ENCODE measurements around the gene TFF1. TPM values are rescaled to one million over a fixed set of nuclear protein-coding genes. Genes with fewer than 3 reads are reported as not detected.

The TFF1 gene
- total and polyA plus RNA-seq, 2 of the 4 experiments (the other 2 are of a cell fraction): not detected

DNA sequence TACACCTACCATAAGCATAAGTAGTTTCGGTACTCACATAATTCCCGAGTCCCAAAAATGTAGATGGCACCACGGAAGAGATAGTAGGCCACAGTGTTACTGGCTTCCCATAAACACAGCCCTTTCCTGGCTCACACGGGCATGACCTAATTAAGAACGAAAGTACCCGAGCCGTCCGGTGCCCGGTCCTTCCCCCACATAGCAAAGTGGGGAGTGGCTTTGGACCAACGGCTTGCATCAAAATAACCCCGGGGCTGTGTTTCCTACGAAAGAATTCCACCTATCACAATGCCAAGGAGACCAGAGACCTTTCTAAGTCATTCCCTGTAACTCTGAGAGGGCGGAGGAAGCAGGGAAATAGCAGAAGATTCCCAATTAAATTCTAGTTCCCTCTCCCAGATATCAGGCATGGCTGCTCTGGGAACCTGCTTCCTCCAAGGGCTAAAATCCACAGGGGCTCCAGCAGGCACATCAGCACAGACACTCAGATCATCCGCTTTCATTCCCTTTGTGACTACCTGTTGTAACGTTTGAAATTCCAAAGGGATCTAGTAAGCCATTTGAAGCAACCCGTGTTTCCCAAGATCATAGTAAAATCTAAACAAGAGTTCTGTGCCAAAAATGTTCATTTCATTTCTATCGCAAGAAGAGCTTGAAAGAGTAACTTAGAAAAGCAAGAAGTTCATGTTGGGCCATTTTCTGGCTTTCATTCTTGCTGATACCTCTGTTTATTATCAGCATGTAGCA, 29.7 kb upstream of the TFF1 start, which contains the start of gene TMPRSS3:
TSS of gene TMPRSS3 (minus strand) at position 148 of the 747 bp plus-strand sequence. CDS start 635 bp downstream, outside the sequence.
- POLR2A ChIA-PET (ENCODE audit: unreplicated experiment): no interaction called here
- H2BK15ac ChIP-seq (ENCODE audit: low read depth, low read length): no peak within 1 kb of the TSS

More for the DNA sequence above, 29.7 kb upstream of the TFF1 start, which contains the start of gene TMPRSS3:
- Histone ChIP-seq H2AFZ (replicated peaks; ENCODE audit: low read length, poor library complexity) (no peak within 1 kb of the TSS), H2AK9ac (replicated peaks; ENCODE audit: low read depth, low read length, poor library complexity) (no peak within 1 kb of the TSS), H3K79me1 (ENCODE audit: low read depth in 1 of 2, low read length in 2 of 2) (no peaks in the 10 kb centered on the region), H3K36me3 (ENCODE audit: control insufficient read depth, insufficient read depth, low read length) (no peaks in the 10 kb centered on the region), H4K20me1 (ENCODE audit: insufficient read depth, low read length) (no peaks in the 10 kb centered on the region), H3K4ac (ENCODE audit: low read depth, low read length) (no peak within 1 kb of the TSS), H2BK120ac (ENCODE audit: low read depth, low read length) (no peak within 1 kb of the TSS), H3K4me1 (ENCODE audit: control insufficient read depth, insufficient read depth, low read length) (no peaks in the 10 kb centered on the region), H2BK20ac (ENCODE audit: low read depth, low read length) (no peak within 1 kb of the TSS), H4K5ac (ENCODE audit: low read depth, low read length) (no peak within 1 kb of the TSS), H3K27me3 (ENCODE audit: control insufficient read depth, insufficient read depth, low read length) (peaks cover 19% of the 10 kb centered on the region), H4K91ac (ENCODE audit: insufficient read depth, low read depth, low read length) (no peak within 1 kb of the TSS), H3K56ac (ENCODE audit: extremely low read depth, insufficient read depth, low read length) (no peak within 1 kb of the TSS), H3K23ac (ENCODE audit: low read depth, low read length) (no peak within 1 kb of the TSS), H3K27ac (ENCODE audit: insufficient read depth, low read length) (no peak within 1 kb of the TSS), H3K18ac (ENCODE audit: low read depth, low read length) (no peak within 1 kb of the TSS), H3K9me3 (ENCODE audit: control insufficient read depth, insufficient read depth, low read length) (no peaks in the 10 kb centered on the region), H2BK5ac (ENCODE audit: low read depth, low read length, poor library complexity, severe bottlenecking) (no peak within 1 kb of the TSS), H3K14ac (replicated peaks; ENCODE audit: low read depth, low read length) (no peak within 1 kb of the TSS), H3K4me2 (ENCODE audit: low read depth, low read length) (no peak within 1 kb of the TSS), H2AK5ac (ENCODE audit: low read depth, low read length) (no peak within 1 kb of the TSS), H3K4me3 (ENCODE audit: insufficient read depth, low read depth, low read length) (no peak within 1 kb of the TSS), H3K9me1 (ENCODE audit: insufficient read depth, low read length) (no peaks in the 10 kb centered on the region), H4K8ac (ENCODE audit: low read depth in 2 of 2, low read length in 2 of 2) (no peak within 1 kb of the TSS), H3K9ac (ENCODE audit: low read depth, low read length) (no peak within 1 kb of the TSS)
- 54% methylated on average over 5 of the region's 17 CpGs; no CpG with 5 or more reads in 1 of the 2 experiments for WGBS, 2 experiments (ENCODE audit: extremely low coverage in 2 of 2, insufficient read length in 1 of 2)
- intact Hi-C loops (cut with micrococcal nuclease): no loop called here
- in situ Hi-C loops (cut with MboI; ENCODE audit: low sequenced_read_pairs): no loop called here
- CTCF ChIA-PET: no interaction called here
- TF ChIP-seq BHLHE40 (IDR thresholded peaks at IDR 0.05; ENCODE audit: low read depth, low read length): no peak
- TF ChIP-seq MAFK (IDR thresholded peaks at IDR 0.05; ENCODE audit: low read depth, low read length): no peak
- TF ChIP-seq SMC3 (IDR thresholded peaks at IDR 0.05; ENCODE audit: low read depth, low read length): no peak
- TF ChIP-seq MAZ (IDR thresholded peaks at IDR 0.05; ENCODE audit: borderline replicate concordance, low read depth, low read length): no peak
- no peak for TF ChIP-seq RCOR1 (IDR thresholded peaks at IDR 0.05; ENCODE audit: insufficient replicate concordance, low read length)
- no peak for TF ChIP-seq RFX5 (IDR thresholded peaks at IDR 0.05; ENCODE audit: low read depth, low read length)
- TF ChIP-seq CEBPB (IDR thresholded peaks at IDR 0.05; ENCODE audit: low read depth, low read length): no peak
- TF ChIP-seq POLR2A (IDR thresholded peaks at IDR 0.05; ENCODE audit: low read depth, low read length): no peak
- TF ChIP-seq, protein P1, sequence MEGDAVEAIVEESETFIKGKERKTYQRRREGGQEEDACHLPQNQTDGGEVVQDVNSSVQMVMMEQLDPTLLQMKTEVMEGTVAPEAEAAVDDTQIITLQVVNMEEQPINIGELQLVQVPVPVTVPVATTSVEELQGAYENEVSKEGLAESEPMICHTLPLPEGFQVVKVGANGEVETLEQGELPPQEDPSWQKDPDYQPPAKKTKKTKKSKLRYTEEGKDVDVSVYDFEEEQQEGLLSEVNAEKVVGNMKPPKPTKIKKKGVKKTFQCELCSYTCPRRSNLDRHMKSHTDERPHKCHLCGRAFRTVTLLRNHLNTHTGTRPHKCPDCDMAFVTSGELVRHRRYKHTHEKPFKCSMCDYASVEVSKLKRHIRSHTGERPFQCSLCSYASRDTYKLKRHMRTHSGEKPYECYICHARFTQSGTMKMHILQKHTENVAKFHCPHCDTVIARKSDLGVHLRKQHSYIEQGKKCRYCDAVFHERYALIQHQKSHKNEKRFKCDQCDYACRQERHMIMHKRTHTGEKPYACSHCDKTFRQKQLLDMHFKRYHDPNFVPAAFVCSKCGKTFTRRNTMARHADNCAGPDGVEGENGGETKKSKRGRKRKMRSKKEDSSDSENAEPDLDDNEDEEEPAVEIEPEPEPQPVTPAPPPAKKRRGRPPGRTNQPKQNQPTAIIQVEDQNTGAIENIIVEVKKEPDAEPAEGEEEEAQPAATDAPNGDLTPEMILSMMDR (conservative IDR thresholded peaks at IDR 0.05; ENCODE audit: low read depth, low read length): no peak
- TF ChIP-seq MXI1 (IDR thresholded peaks at IDR 0.05; ENCODE audit: borderline replicate concordance, low read depth, low read length): no peak
- TF ChIP-seq NFE2L2 (IDR thresholded peaks at IDR 0.05; ENCODE audit: low read depth, low read length): no peak
- ATAC-seq (ENCODE audit: low read depth): no peak
- BruUV-seq (replicated peaks): no TSS peak
- DNase-seq: no peak
- dilution Hi-C loops (cut with HindIII; ENCODE audit: low sequenced_read_pairs, unreplicated experiment): no loop called here
